ENCODE data around the gene NSDHL.

Gene NSDHL

DNA sequence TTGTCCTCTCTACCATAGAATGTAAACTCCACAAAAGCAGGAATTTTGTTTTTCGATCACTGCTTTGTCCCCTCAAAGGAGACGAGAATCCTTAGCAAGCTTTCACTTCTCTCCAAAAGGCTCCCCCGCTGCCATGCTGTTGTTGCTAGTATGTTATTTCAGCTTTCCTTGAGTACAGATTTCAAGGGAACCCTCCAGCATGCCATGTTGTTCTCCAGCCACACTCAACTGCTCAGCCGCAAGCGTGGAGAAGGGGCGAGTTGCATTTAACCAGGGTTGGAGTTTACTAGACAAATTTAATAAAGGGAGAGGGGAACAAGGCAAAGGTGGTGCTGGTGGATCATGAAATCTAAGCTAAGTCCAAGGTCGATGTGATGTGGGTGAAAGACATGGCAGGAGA is 23.1 kb downstream of the NSDHL start:
- Mint-ChIP-seq H3K27ac (ENCODE audit: low read depth) (no peak overlapping the region), H3K4me1 (peaks cover 6% of the 10 kb centered on the region), H3K9me3 (no peaks in the 10 kb centered on the region), H3K36me3 (ENCODE audit: insufficient read depth) (peaks cover 17% of the 10 kb centered on the region), H3K4me3 (no peak overlapping the region), H3K27me3 (no peaks in the 10 kb centered on the region)
- ATAC-seq (replicated peaks; ENCODE audit: extremely low read depth, poor library complexity, severe bottlenecking) (no peak), DNase-seq (ENCODE audit: low spot score in 2 of 2) (no peak)

DNA sequence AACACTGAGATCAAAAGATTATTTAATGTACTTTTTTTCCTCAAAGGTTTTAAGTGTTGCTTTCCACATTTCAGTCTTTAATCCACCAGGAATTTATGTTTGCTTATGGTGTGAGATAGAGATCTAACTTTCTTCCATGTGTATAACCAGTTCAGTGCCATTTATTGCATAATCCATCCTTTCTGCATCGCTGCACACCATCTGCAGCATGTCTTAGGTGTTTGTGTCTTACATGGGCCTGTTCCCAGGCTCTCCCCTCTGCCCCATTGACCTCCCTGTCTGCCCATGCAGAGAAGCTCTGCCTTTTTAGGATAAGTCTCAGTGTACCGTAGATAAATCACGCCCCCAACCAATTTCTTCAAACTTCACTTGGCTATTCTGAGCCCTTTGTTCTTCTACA is 30.3 kb downstream of the NSDHL start:
- ATAC-seq (replicated peaks; ENCODE audit: extremely low read depth, poor library complexity, severe bottlenecking), result no peak
- H3K4me1 Mint-ChIP-seq, result no peaks in the 10 kb centered on the region

DNA sequence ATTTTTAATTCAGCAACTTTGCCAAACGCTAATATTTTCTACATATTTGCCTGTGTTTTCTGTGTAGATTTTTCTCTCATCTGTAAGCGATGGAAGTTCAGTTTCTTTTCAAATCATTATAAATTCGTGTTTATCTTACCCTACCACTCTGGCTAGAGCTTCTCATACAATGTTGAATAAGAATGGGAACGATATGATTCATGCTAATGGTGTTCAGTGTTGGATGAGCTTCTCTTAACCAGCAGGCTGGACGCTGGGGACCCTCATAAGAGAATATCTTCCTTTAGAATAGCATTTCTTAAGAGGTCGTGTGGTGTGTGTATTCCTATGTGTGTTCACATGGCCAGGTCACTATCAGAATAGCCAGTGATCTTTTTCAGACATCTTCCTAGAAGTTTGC is 31.0 kb downstream of the NSDHL start:
- Mint-ChIP-seq H3K27me3 (no peaks in the 10 kb centered on the region), H3K36me3 (ENCODE audit: insufficient read depth) (peaks cover 16% of the 10 kb centered on the region), H3K27ac (ENCODE audit: low read depth) (no peak overlapping the region), H3K4me1 (no peaks in the 10 kb centered on the region), H3K9me3 (no peaks in the 10 kb centered on the region), H3K4me3 (no peak overlapping the region)
- ATAC-seq (replicated peaks; ENCODE audit: extremely low read depth, poor library complexity, severe bottlenecking), result no peak
- DNase-seq (ENCODE audit: low spot score in 2 of 2), result no peak

More for the DNA sequence above, 30.3 kb downstream of the NSDHL start:
- no peaks in the 10 kb centered on the region for H3K9me3 Mint-ChIP-seq
- no peak for DNase-seq (ENCODE audit: low spot score in 2 of 2)
- no peaks in the 10 kb centered on the region for H3K27me3 Mint-ChIP-seq
- no peak overlapping the region for H3K4me3 Mint-ChIP-seq
- H3K27ac Mint-ChIP-seq (ENCODE audit: low read depth), result no peak overlapping the region
- peaks cover 15% of the 10 kb centered on the region for H3K36me3 Mint-ChIP-seq (ENCODE audit: insufficient read depth)

DNA sequence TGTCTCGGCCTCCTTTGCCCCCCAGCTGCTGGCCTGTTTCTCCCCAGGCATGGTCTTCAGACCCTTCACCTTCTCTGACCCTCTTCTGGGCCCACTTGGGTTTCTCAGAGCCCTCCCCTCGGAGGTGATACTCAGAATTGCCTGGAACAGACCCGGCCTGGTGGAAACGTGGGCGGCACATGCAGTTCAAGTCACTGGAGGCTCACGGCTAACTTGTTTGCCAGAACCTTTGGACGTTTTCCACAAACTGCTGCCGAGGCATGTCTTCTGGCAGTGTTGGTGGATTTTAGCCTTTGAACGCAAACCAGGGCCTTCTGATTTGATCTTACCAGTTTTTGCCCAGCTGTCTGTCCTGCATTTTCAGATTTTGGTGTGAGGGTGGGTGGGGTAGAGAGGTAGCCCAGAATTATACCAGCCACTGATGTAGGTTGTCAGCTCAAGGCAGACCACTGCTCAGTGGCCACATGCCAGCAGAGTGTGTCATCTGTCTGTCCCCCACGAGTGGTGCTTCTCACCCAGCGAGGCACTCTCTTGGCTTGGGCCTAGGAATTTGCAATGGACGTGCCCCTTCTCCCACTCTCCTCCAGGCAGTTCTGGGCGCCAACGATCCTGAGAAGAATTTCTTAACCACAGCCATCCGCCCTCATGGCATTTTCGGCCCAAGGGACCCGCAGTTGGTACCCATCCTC is 34.5 kb downstream of the NSDHL start:
- ATAC-seq (replicated peaks; ENCODE audit: extremely low read depth, poor library complexity, severe bottlenecking), result no peak
- DNase-seq (ENCODE audit: low spot score in 2 of 2), result no peak
- H3K4me3 Mint-ChIP-seq, result no peak overlapping the region
- peaks cover 20% of the 10 kb centered on the region for H3K36me3 Mint-ChIP-seq (ENCODE audit: insufficient read depth)
- no peaks in the 10 kb centered on the region for H3K27me3 Mint-ChIP-seq
- no peaks in the 10 kb centered on the region for H3K4me1 Mint-ChIP-seq
- H3K27ac Mint-ChIP-seq (ENCODE audit: low read depth), result no peak overlapping the region
- H3K9me3 Mint-ChIP-seq, result no peaks in the 10 kb centered on the region

DNA sequence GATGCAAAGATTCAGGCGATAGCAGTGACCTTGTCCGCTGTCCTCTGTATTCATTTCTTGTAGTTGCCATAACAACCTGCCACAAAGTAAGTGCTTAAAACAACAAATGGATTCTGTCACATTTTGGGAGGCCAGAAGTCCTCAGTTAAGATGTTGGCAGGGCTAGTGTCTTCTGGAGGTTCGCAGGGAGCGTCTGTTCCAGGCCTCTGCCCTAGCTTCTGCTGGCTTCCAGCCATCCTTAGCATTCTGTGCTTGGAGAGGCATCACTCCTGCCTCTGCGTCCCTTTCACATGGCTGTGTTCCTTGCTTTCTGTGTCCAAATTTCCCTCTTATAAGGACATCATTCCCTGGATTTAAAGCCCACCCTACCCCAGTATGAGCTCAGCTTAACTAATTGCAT is 35.5 kb downstream of the NSDHL start:
- no peaks in the 10 kb centered on the region for H3K27me3 Mint-ChIP-seq
- no peak overlapping the region for H3K4me3 Mint-ChIP-seq
- no peaks in the 10 kb centered on the region for H3K4me1 Mint-ChIP-seq
- no peak overlapping the region for H3K27ac Mint-ChIP-seq (ENCODE audit: low read depth)
- H3K36me3 Mint-ChIP-seq (ENCODE audit: insufficient read depth), result peaks cover 20% of the 10 kb centered on the region
- ATAC-seq (replicated peaks; ENCODE audit: extremely low read depth, poor library complexity, severe bottlenecking) (no peak), DNase-seq (ENCODE audit: low spot score in 2 of 2) (no peak)
- no peaks in the 10 kb centered on the region for H3K9me3 Mint-ChIP-seq

DNA sequence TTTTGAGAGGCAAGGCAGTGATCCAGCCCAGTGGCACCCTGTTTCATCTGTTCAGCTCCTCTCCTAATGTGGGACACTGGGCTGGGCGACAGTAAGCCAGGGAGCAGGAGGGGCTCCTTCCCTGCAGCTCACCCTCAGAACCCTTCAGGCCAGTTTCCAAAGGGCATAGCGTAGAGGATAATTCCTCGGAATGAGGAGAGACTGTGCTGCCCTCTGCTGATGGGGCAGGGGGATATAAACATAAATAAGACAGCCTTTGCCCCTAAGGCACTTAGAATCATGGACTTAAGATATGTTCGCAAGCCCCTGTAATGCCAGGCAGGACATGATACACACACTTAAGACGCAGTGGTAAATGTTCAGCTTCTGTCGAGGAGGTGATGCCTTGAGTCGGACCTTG is 39.1 kb downstream of the NSDHL start:
- H3K4me1 Mint-ChIP-seq, result peaks cover 16% of the 10 kb centered on the region
- ATAC-seq (replicated peaks; ENCODE audit: extremely low read depth, poor library complexity, severe bottlenecking) (no peak), DNase-seq (ENCODE audit: low spot score in 2 of 2) (no peak)
- no peak overlapping the region for H3K4me3 Mint-ChIP-seq
- H3K36me3 Mint-ChIP-seq (ENCODE audit: insufficient read depth), result peaks cover 14% of the 10 kb centered on the region
- no peaks in the 10 kb centered on the region for H3K27me3 Mint-ChIP-seq
- no peaks in the 10 kb centered on the region for H3K9me3 Mint-ChIP-seq
- no peak overlapping the region for H3K27ac Mint-ChIP-seq (ENCODE audit: low read depth)

DNA sequence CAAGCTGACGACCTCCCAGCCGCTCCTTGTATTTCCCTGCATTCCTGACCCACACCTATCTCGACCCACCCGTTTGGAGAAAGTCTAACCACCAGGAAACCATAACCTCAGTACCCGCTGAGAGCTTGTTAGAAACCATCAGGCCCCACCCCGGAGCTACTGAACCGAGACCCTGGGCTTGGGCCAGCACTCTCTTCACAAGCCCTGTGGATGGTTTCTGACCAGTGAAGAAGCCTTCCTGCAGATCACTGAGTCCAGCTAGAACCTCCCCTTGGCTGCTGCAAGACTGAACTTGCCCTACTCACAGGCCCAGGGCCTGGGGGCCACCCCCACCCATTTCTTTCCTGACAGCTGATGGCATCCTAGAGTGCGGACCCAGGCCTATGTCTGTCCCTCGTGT is 40.4 kb downstream of the NSDHL start:
- no peaks in the 10 kb centered on the region for H3K9me3 Mint-ChIP-seq
- peaks cover 6% of the 10 kb centered on the region for H3K36me3 Mint-ChIP-seq (ENCODE audit: insufficient read depth)
- H3K4me3 Mint-ChIP-seq, result no peak overlapping the region
- H3K27me3 Mint-ChIP-seq, result no peaks in the 10 kb centered on the region
- H3K27ac Mint-ChIP-seq (ENCODE audit: low read depth), result no peak overlapping the region
- DNase-seq (ENCODE audit: low spot score in 2 of 2) (no peak), ATAC-seq (replicated peaks; ENCODE audit: extremely low read depth, poor library complexity, severe bottlenecking) (no peak)
- peaks cover 16% of the 10 kb centered on the region for H3K4me1 Mint-ChIP-seq

DNA sequence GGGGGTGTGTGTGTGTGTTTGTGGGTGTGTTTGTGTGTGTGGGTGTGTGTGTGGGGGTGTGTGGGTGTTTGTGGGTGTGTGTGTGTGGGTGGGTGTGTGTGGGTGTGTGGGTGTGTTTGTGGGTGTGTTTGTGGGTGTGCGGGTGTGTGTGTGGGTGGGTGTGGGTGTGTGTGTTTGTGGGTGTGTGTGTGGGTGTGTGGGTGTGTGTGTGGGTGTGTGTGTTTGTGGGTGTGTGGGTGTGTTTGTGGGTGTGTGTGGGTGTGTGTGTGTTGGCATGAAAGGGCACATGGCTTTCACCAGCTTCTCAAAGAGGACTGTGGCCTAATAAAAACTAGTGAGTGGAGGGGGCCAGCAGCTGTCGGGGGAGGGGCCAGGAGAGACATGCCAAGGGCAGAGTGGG is 41.7 kb downstream of the NSDHL start:
- Mint-ChIP-seq H3K27ac (ENCODE audit: low read depth) (peak overlapping the region; percentile 84), H3K4me3 (no peak overlapping the region)
- ATAC-seq (replicated peaks; ENCODE audit: extremely low read depth, poor library complexity, severe bottlenecking), result no peak

DNA sequence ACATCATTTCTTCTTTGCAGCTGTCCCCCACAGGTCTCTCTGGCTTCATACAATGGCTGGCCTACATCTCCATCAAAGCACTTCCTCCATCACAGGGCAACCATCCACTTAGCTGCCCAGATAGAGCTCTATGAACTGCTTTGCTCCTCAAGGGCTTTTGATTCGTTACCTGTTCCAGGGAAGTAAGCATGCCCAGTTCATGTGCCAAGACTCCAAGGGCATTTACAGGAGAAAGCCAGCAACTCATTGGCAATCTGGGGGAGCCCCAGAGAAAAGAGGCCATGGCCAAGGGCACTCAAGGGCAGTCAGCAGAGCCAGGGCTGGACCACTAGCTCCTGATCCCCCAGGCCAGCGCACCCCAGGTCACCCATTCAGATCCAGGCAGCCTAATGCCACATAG is 42.5 kb downstream of the NSDHL start:
- Mint-ChIP-seq H3K36me3 (ENCODE audit: insufficient read depth) (peaks cover 1% of the 10 kb centered on the region), H3K27me3 (peaks cover 9% of the 10 kb centered on the region), H3K4me3 (no peak overlapping the region), H3K27ac (ENCODE audit: low read depth) (no peak overlapping the region), H3K4me1 (peaks cover 16% of the 10 kb centered on the region), H3K9me3 (no peaks in the 10 kb centered on the region)
- no peak for DNase-seq (ENCODE audit: low spot score in 2 of 2)
- ATAC-seq (replicated peaks; ENCODE audit: extremely low read depth, poor library complexity, severe bottlenecking), result no peak

More for the DNA sequence above, 41.7 kb downstream of the NSDHL start:
- H3K27me3 Mint-ChIP-seq, result peaks cover under 1% of the 10 kb centered on the region
- DNase-seq (ENCODE audit: low spot score in 2 of 2), result no peak
- no peaks in the 10 kb centered on the region for H3K9me3 Mint-ChIP-seq
- H3K36me3 Mint-ChIP-seq (ENCODE audit: insufficient read depth), result peaks cover 3% of the 10 kb centered on the region
- H3K4me1 Mint-ChIP-seq, result peaks cover 16% of the 10 kb centered on the region

DNA sequence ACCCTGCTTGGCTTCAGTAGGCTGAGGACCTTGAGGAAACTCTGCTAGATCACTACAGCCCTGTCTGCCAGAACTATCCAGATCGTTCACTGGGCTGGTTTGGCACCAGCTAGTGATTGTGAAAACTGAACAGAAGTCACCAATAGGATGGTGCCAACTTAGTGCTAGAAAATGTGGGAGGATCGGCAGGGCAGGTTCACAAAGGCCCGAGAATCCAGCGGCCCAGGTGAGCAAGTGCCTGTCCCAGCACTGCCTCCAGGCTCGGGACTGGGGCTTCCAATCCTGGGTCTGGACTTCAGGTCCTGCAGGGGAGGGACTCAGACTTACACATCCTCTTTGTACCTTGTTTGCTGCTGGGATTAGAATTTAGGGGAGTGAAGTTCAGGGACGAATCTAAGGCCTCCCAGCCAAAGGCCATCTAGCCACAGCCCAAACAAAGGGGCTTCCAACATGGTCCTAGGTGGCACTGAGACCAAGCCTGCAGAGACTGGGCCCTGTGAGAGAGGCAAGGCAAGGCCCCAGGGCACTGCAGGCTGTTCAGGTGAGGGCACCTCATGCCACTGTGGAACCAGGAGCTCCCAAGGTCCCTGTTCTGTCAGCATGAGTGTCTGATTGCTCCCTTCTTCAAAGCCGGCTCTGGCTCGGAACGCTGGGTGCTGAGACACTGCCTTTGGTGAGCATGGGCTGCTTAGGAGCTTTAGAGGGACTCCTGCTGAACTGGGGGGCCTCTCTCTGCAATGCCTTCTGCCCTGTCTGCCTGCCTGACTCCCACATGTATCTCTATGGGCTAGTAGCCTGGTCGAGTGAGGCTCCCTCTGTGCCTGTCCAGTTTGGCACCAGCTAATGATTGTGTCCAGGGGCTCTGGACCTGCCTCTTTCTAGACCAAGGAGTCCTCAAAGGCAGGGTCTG is 46.3 kb downstream of the NSDHL start:
- no peak for ATAC-seq (replicated peaks; ENCODE audit: extremely low read depth, poor library complexity, severe bottlenecking)
- H3K4me1 Mint-ChIP-seq, result peaks cover 9% of the 10 kb centered on the region
- H3K9me3 Mint-ChIP-seq, result no peaks in the 10 kb centered on the region
- no peak for DNase-seq (ENCODE audit: low spot score in 2 of 2)
- H3K27me3 Mint-ChIP-seq, result peaks cover 10% of the 10 kb centered on the region
- no peak overlapping the region for H3K4me3 Mint-ChIP-seq
- no peaks in the 10 kb centered on the region for H3K36me3 Mint-ChIP-seq (ENCODE audit: insufficient read depth)
- H3K27ac Mint-ChIP-seq (ENCODE audit: low read depth), result no peak overlapping the region

DNA sequence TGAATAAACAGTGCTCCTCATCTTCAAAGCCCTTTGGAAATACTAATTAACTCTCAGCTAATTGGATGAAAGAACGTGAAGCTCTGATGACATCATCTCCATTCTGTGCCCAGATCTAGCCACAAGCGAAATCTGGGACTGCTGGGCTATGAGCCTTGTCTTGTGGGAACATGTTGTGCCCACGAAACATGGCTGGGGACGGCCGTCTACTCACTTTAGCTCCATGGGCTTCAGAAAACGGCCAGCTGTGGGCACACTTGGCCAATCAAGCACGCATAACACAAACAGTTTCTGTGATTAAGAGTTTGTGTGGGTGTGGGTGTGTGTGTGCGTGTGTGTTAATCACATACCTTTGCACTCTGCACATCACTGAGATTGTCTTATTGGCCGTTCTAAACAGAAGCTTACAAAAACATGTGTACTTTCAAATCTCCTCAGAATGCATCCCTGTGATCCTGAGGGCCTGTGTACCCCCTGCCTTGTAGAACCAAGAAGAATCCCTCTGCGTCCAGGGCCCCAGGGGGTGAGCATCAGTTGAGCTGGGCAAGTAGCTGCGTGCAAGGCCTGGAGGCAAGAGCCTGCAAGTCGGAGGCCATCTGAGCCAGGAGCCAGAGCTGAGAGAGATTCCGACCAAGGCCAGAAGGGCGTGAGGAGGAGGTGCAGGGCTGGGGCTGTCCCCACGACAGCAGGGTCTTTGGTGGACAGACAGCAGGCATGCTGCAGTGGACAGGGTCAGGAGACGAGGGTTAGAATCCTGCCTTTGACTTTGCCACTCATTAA is 48.3 kb downstream of the NSDHL start:
- Mint-ChIP-seq H3K9me3 (no peaks in the 10 kb centered on the region), H3K4me1 (no peaks in the 10 kb centered on the region), H3K36me3 (ENCODE audit: insufficient read depth) (no peaks in the 10 kb centered on the region), H3K27me3 (peaks cover 10% of the 10 kb centered on the region), H3K27ac (ENCODE audit: low read depth) (no peak overlapping the region), H3K4me3 (no peak overlapping the region)
- DNase-seq (ENCODE audit: low spot score in 2 of 2) (no peak), ATAC-seq (replicated peaks; ENCODE audit: extremely low read depth, poor library complexity, severe bottlenecking) (no peak)

DNA sequence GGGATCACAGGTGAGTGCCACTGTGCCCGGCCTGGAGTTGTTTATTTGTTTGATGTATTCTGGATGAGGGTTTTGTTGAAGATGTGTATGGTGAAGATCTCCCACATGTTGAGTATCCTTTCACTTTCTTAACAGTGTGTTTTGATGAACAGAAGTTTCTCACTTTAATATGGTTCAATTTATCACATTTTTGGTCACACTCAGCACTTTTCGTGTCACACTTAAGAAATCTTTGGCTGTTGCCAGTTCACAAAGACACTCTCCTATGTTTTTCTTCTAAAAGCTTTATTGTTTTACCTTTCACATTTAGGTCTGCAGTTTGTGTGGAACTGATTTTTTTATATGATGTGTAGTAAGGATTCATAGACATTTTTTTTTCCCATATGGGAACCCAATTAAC is 50.4 kb downstream of the NSDHL start:
- Mint-ChIP-seq H3K4me1 (no peaks in the 10 kb centered on the region), H3K36me3 (ENCODE audit: insufficient read depth) (no peaks in the 10 kb centered on the region)
- ATAC-seq (replicated peaks; ENCODE audit: extremely low read depth, poor library complexity, severe bottlenecking), result no peak

More for the DNA sequence above, 50.4 kb downstream of the NSDHL start:
- H3K27ac Mint-ChIP-seq (ENCODE audit: low read depth), result no peak overlapping the region
- no peak overlapping the region for H3K4me3 Mint-ChIP-seq
- peaks cover 10% of the 10 kb centered on the region for H3K27me3 Mint-ChIP-seq
- H3K9me3 Mint-ChIP-seq, result no peaks in the 10 kb centered on the region
- DNase-seq (ENCODE audit: low spot score in 2 of 2), result no peak

All from central memory CD8-positive, alpha-beta T cell (primary cell).